SIG-M5 (cell line): ENCODE data around the gene ZNF462.
"Not testable (repeated sequence)": the region's sequence is repeated elsewhere in the genome, so short reads cannot be mapped to it uniquely, and the experiment has no call there.

Source experiments
- DNase-seq: peaks from one replicate; lab custom pipeline; 2025; lab: John Stamatoyannopoulos, UW

Gene ZNF462

GRCh38 chr9:106962122-106962521 lies 99.2 kb downstream of the ZNF462 start:
- DNase-seq, result no peak

- DNase-seq, result no peak
These were observed 99.8 kb downstream of the ZNF462 start for GRCh38 chr9:106962615-106963363.

GRCh38 chr9:106963684-106964083 lies 100.7 kb downstream of the ZNF462 start:
- DNase-seq, result no peak

- DNase-seq, result no peak
These were observed 101.4 kb downstream of the ZNF462 start for GRCh38 chr9:106964329-106964728.

- DNase-seq, result no peak
These were observed 102.0 kb downstream of the ZNF462 start for GRCh38 chr9:106964822-106965525.

- no peak for DNase-seq
These were observed 103.5 kb downstream of the ZNF462 start for GRCh38 chr9:106966481-106966880.

- DNase-seq, result no peak
These were observed 106.7 kb downstream of the ZNF462 start for GRCh38 chr9:106969696-106970095.

- DNase-seq, result no peak
These were observed 107.4 kb downstream of the ZNF462 start for GRCh38 chr9:106970219-106970975.

GRCh38 chr9:106970976-106971457 lies 108.1 kb downstream of the ZNF462 start:
- no peak for DNase-seq

- no peak for DNase-seq
These were observed 109.1 kb downstream of the ZNF462 start for GRCh38 chr9:106972082-106972481.

GRCh38 chr9:106974341-106974740 lies 111.4 kb downstream of the ZNF462 start:
- no peak for DNase-seq

GRCh38 chr9:106976772-106977171 lies 113.8 kb downstream of the ZNF462 start:
- no peak for DNase-seq

GRCh38 chr9:106980551-106981101 lies 117.7 kb downstream of the ZNF462 start:
- DNase-seq, result no peak

- no peak for DNase-seq
These were observed 118.7 kb downstream of the ZNF462 start for GRCh38 chr9:106981396-106982287.

GRCh38 chr9:106982636-106983035 lies 119.7 kb downstream of the ZNF462 start:
- no peak for DNase-seq

GRCh38 chr9:106983346-106983745 lies 120.4 kb downstream of the ZNF462 start:
- no peak for DNase-seq

GRCh38 chr9:106989904-106990303 lies 126.9 kb downstream of the ZNF462 start:
- not testable (repeated sequence) for DNase-seq

- no peak for DNase-seq
These were observed 129.2 kb downstream of the ZNF462 start for GRCh38 chr9:106992186-106992585.

- no peak for DNase-seq
These were observed 130.6 kb downstream of the ZNF462 start for GRCh38 chr9:106993603-106994002.

GRCh38 chr9:106994463-106994862 lies 131.5 kb downstream of the ZNF462 start:
- no peak for DNase-seq

GRCh38 chr9:107000218-107000617 lies 137.3 kb downstream of the ZNF462 start:
- DNase-seq, result no peak
